HG03571 (cell line): ENCODE data around the gene EBF4.
"Not testable (repeated sequence)": the region's sequence is repeated elsewhere in the genome, so short reads cannot be mapped to it uniquely, and the experiment has no call there.

Experiments
- ATAC-seq: cut with Tn5 transposase; IDR thresholded peaks from one replicate; pipeline ENCODE4 v1.9.1; 2021; ENCODE audit not compliant: unreplicated experiment

EBF4 gene

DNA sequence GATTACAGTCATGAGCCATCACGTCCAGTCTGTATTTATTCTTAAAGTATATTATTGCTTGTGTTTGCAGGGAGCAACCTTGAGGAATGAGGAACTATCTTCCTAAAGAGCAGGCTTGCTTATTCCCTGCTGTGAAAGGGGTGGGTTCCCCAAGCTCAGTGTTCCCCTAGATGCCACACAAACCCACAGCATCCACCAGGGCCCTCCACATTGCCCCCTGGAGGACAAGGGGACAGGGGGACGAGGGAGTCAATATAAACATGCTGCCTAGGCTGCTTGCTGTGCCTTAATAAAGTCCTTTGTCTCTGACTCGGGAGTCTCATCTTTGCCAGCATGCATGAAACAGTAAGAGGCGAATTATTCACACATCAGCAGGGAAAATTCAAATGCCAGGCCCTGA is 20.6 kb upstream of the EBF4 start:
- no peak for ATAC-seq

- ATAC-seq, result no peak
These were observed 20.1 kb upstream of the EBF4 start for GRCh38 chr20:2672446-2672845.

GRCh38 chr20:2673453-2673852 is 19.1 kb upstream of the EBF4 start:
- no peak for ATAC-seq

- no peak for ATAC-seq
These were observed 12.5 kb upstream of the EBF4 start for GRCh38 chr20:2680046-2680445.

GRCh38 chr20:2682040-2682439 is 10.5 kb upstream of the EBF4 start:
- ATAC-seq, result not testable (repeated sequence)

GRCh38 chr20:2684817-2685216 is 7.8 kb upstream of the EBF4 start:
- not testable (repeated sequence) for ATAC-seq

- no peak for ATAC-seq
These were observed 5.1 kb upstream of the EBF4 start for GRCh38 chr20:2687514-2687913.

GRCh38 chr20:2688041-2688591 is 4.5 kb upstream of the EBF4 start:
- no peak for ATAC-seq

GRCh38 chr20:2690213-2690612 is 2.4 kb upstream of the EBF4 start:
- ATAC-seq, result no peak

GRCh38 chr20:2690718-2691117 is 1.9 kb upstream of the EBF4 start:
- no peak for ATAC-seq

GRCh38 chr20:2691127-2691526 is 1.5 kb upstream of the EBF4 start:
- ATAC-seq, result no peak

GRCh38 chr20:2691663-2692035 is 931 bp upstream of the EBF4 start:
- no peak for ATAC-seq

- ATAC-seq, result no peak
These were observed 306 bp downstream of the EBF4 start for GRCh38 chr20:2692886-2693285.

- ATAC-seq, result no peak
These were observed 867 bp downstream of the EBF4 start for GRCh38 chr20:2693286-2694007.

GRCh38 chr20:2694008-2694471 is 1.5 kb downstream of the EBF4 start:
- no peak for ATAC-seq

GRCh38 chr20:2694519-2694918 is 1.9 kb downstream of the EBF4 start:
- no peak for ATAC-seq

DNA sequence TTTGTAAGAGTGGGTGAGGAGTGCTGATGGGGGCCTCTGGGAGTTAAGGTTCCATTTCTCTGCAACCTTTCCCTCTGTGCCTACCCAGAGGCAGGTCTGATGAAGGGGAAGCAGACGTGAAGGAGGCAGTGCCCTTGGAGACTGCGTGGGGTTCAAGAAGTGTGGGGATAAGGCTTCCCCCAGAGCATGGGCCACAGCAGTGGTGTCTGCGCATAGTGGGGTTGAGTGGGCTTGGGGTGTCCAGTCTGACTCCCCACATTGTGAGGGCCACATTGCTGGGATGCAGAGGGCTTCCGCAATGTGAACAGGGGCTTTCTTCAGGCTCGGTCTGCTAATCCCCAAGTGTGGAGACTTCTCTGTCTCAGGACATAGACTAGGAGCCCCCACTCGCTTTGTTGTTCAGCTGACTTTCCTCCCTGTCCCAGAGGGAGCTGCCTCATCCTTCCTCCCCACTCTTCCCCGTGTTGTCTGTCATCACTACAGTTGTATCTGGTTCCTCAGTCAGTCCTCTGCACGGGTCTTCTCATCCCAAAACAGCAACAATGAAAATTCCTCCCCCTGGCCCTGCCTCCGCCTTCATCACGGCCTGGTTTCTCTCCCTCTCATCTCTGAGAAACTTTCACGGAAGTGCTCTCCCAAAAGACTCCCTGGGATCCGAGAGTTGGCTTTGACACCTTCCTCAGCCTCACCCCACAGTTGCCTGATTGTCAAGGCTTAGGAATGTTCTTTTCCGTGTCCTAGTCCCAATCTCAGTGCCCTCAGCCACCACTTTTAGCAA is 2.8 kb downstream of the EBF4 start:
- ATAC-seq, result no peak

DNA sequence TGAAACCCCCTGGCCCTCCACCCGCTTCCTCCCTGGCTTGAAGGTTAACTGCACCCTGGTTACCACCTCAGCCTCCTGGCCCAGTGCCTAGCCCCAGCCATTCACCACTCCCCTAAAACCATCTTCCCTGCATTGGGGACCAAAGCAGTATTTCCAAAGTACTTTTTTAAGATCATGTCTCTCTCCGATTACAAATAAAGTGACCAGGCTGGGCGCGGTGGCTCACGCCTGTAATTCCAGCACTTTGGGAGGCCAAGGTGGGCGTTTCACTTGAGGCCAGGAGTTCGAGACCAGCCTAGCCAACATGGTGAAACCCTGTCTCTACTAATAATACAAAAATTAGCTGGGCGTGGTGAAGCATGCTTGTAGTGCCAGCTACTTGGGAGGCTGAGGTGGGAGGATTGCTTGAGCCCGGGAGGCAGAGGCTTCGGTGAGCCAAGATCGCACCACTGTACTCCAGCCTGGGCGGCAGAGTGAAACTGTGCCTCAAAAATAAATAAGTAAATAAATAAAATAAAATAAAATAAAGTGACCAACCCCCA is 3.5 kb downstream of the EBF4 start:
- not testable (repeated sequence) for ATAC-seq

DNA sequence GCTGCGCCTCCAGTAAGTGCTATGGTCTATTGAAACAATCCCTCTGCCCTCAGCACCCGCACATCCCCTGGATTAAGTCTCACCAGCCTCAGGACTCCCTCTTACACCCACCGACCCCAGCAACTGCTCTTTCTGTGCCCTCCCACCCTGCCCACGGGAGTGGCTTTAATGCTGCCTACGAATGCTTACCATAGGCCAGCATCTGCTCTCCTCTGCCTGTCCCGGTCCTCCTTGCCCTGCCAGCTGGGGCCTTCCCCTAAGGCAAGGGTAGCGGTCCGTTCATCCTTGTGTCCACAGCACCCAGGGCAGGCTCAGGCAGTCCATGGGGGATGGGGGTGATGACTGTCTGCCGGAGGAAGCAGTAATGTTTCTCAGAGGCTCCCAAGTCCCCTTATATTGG is 4.1 kb downstream of the EBF4 start:
- ATAC-seq, result no peak

DNA sequence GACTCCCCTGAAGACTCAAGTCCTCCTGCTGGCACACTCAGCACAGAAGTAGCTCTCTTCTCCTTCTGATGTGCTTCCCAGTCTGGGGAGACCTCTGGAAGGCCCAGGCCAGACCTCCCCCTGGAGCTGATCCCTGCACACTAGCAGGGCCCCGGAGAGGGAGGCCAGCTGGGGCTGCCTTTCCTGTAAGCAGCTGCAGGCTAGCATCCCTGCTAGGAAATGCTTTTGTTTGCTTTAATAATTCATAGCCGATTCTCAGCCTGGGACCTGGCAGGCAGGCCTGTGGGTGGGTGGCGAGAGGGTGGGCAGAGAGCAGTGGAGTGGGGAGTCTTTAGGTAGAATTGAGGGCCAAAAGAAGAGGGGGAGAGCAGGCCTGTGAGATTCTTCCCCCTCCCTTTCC is 5.2 kb downstream of the EBF4 start:
- ATAC-seq, result no peak

GRCh38 chr20:2698186-2698817 is 5.7 kb downstream of the EBF4 start:
- ATAC-seq, result no peak
